Brain pericyte (primary cell): ENCODE data around the gene SMC4.

Experiments used
- DNase-seq: peaks from one replicate; pipeline ENCODE4 v3.0.0-alpha.2; 2012; ENCODE audit warnings: low read depth, low spot score

SMC4 gene

DNA sequence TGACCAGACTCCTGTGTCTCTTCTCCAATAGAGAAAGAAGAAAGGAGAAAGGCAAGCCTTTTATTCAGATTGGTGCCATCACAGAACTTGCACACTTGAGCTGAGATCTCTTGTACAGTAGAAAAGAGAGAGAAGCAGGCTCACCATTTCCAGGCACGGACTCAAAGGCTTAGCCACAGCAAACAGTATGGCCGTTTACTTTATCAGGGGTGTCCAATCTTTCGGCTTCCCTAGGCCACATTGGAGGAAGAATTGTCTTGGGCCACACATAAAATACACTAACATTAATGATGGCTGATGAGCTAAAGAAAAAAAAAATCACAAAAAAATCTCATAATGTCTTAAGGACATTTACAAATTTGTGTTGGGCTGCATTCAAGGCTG lies 5.4 kb upstream of the SMC4 start:
- DNase-seq, result no peak

DNA sequence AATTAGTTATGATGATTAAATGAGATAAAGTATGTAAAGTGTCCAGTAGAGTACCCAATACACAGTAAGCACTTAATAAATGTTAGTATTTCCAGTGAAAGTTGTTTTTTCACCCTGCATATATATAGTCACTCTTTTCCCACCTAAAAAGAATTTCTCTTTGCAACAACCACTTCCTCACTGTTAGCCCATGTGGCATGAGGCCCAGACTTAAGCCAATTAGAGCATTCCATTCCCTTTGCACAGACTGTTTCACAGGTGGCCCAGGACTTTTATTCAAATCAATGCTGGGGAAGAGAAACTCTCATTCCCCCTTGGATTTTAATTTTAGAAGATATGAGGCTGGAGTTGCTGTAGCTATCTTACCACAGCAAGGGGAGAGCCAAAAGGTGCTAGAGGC lies 4.2 kb upstream of the SMC4 start:
- no peak for DNase-seq

DNA sequence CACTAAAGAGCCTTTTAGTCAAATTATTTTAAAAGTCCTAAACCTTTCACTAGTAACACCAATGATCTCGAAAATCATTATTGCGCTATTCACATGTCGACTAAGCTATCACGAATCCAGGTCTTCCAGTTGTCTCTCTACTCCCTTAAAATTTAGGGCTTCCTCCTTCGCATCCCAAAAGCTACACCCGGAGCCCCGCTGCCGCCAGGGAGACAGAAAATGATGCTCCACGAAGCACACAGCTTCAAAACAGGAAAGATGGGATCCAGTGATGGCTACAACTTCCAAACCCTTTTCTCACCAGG lies 678 bp upstream of the SMC4 start:
- DNase-seq, result no peak

- no peak for DNase-seq
Observed at GRCh38 chr3:160400030-160400701, 716 bp downstream of the SMC4 start.

- DNase-seq, result no peak
Observed at GRCh38 chr3:160400702-160401150, 1.3 kb downstream of the SMC4 start.

- DNase-seq, result no peak
Observed at GRCh38 chr3:160401291-160402095, 2.0 kb downstream of the SMC4 start.

DNA sequence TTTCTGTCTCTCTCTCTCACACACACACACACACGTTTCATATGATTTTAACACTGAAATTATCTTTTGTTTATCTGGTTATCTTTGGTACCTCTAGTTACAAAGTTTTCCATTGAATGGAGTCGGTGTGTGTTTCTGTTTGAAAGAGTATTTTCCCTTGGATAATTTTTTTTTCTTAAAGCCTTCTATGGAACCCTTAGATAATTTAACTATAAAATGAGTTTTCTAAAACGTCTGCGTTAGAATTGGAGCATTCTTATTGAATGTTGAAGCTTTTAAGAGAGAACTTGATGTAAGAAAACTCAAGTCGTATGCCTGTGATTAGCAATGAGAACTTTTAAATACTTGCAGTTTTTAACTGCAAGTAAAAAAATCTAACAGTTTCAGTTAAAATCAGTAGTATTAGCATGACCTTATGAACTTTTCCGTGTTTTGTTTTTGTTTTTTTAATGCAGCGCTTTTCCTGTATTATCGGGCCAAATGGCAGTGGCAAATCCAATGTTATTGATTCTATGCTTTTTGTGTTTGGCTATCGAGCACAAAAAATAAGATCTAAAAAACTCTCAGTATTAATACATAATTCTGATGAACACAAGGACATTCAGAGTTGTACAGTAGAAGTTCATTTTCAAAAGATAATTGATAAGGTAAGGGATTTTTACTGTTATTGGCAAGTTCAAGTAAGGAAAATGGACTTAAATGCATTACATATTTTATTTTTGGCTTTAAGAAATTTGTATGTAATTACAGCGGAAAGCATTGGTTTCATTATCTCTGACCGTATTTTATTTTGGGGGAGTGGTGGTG lies 3.0 kb downstream of the SMC4 start:
- no peak for DNase-seq

DNA sequence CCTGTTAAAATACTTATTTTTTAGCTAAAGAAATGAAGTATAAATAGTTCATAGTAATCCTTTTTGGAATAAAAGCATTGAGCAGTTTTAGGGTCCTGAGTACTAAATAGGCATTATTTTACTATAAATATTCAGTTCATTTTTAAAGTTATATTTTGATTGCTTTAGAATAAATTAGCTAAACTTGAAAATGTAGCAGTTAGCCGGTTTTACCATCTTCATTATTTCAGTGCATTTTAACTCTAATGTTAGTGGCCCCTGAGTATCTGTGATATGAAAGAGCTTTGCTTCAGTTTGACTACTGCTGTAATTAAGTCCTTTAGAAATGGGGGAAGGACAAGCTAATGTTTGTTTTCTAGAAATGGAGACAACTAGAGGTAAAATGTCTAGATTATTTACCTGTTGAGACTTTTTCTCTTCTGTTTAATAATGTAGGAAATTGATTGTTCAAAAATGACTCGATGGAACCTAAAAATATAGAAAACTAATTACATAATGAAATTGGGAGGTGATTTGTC lies 3.6 kb downstream of the SMC4 start:
- no peak for DNase-seq

DNA sequence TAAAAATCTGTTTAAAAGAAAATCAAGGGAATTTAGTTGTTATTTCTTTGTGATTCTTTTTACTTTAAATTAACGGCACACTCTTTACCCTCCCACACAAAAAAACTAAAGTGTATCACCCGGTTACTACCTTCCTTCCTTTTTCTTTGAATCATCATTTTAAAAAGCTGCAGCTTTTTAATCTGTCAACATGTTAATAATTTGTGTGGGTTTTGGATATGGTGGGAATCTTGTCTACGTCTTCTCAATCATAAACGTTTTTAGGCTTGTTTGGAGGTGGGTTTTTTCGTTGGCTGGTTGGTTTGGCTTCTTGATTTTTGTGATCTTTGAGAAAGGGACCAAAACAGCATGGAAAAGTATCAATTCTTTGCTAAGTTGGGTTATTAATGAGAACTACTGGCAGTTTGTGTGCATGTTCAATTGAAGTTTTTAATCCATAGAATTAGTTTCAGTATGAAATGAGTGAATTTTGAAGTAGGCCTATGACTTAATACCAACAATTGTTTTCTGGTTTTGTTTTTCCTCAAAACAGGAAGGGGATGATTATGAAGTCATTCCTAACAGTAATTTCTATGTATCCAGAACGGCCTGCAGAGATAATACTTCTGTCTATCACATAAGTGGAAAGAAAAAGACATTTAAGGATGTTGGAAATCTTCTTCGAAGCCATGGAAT lies 4.5 kb downstream of the SMC4 start:
- no peak for DNase-seq

DNA sequence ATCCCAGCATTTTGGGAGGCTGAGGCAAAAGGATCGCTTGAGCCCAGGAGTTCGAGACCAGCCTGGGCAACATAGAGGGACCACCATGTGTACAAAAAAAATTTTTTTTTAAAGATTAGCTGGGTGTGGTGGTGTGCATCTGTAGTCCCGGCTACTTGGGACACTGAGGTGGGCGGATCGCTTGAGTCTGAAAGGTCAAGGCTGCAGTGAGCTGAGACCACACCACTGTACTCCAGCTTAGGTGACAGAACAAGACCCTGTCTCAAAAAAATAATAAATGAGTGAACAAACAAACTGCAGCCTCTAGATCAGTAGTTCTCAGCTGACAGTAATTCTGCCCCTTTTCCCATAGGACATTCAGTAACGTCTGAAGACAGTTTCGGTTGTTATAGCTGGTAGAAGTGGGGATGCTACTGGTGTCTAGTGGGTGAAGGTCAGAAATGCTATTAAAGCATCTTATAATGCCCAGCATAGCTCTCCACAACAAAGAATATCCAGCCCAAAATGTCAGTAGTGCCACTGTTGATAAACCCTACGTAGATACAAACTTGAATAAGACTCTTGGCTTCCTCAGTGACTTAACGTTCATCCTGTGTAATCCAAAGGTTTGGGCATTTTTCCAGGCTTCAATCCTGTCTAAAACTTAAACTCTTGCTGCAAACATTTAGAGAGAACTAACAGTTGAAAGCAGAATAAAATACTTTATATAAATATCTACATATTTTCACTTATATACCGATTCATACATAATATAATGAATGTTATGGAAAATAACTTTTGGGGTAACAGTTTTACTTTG lies 10.6 kb downstream of the SMC4 start:
- DNase-seq, result no peak

DNA sequence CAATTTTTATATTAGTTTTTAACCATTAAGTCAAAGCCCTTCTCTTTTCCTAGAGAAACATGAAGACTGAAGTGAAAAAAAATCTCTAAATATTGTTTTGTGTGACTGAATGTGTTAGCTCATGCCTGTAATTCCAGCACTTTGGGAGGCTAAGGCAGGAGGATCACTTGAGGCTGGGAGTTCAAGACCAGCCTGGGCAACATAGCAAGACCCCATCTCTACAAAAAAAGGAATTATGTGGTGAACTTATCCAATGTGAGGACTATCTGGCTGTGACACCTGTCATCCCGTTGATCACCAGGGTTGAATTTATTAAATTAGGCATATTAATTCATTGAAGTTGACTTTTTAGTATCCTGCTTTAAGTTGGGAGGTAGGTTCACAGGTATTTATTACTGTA lies 13.0 kb downstream of the SMC4 start:
- DNase-seq, result no peak

DNA sequence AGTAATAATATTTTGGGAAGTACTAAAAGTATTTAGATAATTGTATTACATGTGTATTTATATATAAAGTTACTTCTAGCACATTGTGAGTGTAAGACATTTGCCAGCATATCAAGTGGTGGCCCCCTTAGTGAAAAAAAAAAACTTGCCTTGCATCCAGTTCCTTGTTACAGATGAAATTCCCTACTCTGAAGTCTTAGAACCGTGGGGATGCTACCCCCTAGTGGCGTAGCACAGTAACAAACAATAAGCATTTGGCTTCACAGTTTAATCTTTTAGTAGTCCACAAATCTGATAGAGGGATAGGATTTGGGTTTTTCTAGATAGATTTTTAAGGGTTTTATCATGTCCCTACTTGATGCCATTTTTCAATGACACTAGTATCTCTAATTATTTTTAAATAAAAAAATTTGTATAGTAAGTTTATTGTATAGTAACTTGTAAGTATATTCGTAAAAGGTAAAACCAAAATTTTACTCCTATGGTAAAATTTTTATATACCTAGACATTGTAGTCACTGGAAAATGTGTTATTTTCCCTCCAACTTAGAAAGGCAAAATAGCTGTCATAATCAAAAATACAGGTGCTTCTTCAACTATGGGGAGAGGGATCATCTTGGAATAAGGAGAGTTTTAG lies 14.3 kb downstream of the SMC4 start:
- DNase-seq, result no peak

DNA sequence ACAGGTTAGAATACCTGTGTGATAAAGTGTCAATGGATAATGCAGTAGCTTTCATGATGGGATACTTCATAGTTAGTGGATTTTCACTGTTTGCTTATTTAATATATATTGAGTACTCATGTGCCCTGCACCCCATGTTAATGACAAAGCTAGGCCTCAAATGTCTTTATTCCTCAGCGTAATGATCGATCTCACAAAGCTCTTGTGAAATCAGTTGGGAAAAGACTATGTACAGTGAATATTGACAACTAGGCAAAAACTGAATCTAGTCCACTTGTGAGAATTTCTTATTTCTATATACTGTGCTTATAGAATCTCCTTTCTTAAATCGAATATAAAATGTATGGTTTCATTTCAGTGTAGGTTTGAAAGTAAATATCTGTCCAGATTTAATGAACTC lies 17.9 kb downstream of the SMC4 start:
- DNase-seq, result no peak

GRCh38 chr3:160427832-160428424 lies 28.5 kb downstream of the SMC4 start:
- DNase-seq, result no peak

- DNase-seq, result no peak
Observed at GRCh38 chr3:160434071-160434470, 34.6 kb downstream of the SMC4 start.

GRCh38 chr3:160435095-160435494 lies 35.6 kb downstream of the SMC4 start:
- no peak for DNase-seq

DNA sequence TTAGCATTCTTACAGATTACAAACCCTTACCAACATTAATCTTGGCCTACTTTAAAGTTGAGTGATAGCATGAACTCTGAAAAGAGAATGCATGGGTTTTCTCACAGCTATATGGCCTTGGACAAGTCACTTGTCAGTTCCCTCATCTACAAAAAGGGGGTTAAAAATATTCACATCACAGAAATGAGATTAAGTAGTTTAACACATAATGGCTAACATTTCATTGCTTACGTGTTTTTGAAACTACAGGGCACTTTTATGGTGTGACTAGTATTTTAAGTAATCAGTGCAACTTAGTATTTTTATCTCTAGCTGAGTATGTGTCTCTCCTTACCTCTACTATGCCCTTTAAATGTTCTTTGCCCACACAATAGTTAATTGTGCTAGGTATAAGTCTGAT lies 36.3 kb downstream of the SMC4 start:
- no peak for DNase-seq

DNA sequence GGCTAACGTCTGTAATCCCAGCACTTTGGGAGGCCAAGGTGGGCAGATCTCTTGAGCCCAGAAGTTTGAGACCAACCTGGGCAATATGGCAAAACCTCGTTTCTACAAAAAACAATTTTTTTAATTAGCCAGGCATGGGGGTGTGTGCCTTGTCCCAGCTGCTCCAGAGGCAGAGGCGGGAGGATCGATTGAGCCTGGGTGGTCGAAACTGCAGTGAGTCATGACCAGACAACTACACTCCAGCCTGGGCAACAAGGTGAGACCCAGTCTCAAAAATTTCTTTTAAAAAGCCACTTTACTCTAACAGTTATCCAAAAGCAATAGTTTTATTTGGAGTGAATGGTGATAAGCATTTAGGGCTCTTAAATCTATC lies 37.6 kb downstream of the SMC4 start:
- no peak for DNase-seq

DNA sequence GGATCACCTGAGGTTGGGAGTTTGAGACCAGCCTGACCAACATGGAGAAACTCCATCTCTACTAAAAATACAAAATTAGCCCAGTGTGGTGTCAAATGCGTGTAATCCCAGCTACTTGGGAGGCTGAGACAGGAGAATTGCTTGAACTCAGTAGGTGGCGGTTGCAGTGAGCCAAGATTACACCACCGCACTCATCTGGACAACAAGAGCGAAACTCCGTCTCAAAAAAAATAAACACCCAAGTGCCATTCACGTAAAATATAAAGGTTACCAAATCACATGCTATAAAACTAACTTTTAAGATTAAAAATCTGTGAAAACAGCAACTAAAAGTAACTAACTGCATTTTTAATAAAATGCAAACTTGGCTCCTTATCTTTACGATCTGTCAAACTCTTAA lies 41.2 kb downstream of the SMC4 start:
- no peak for DNase-seq

DNA sequence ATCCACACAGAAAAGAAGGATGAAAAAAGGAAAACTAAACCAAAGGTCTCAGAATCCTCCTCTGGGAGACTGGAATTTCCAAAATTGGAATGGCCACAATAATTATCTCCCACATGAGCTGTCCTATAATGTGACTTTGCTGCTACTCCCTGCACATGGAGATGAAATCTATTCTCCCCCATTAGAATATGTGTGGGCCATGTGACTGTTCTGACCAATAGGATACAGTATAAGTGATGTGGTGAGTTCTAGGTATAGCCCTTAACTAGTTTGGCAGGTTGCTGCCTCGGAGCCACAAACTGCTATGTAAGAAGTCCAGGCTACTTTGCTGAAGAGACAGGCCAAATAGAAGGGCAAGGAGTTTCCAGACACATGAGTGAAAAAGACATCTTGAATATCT lies 45.0 kb downstream of the SMC4 start:
- DNase-seq, result no peak
